K562 (cell line): ENCODE data around the gene MAP4K1. TPM values are rescaled to one million over a fixed set of nuclear protein-coding genes. Genes with fewer than 3 reads are reported as not detected.

Experiments
- BRD4 ChIP-seq: fragments of 200-600 bp; sonication (generic); IDR thresholded peaks from 2 replicates; pipeline ENCODE4 v1.6.1; 2017; ENCODE audit warnings: inconsistent platforms
- EP400 ChIP-seq: fragments of 450-650 bp; IDR thresholded peaks from 2 replicates; pipeline ENCODE4 v1.6.1; 2017; ENCODE audit warnings: antibody characterized with exemption, mild to moderate bottlenecking, moderate library complexity
- ETS2 ChIP-seq: IDR thresholded peaks from 2 replicates; pipeline ENCODE4 v1.6.1; 2016; ENCODE audit warnings: borderline replicate concordance, missing genetic modification characterization, mild to moderate bottlenecking, moderate library complexity, missing compliant biosample characterization; ENCODE audit not compliant: poor library complexity, severe bottlenecking
- FOXK2 ChIP-seq, 2 experiments: fragments of 450-650 bp; IDR thresholded peaks in 1 of 2; conservative IDR thresholded peaks in 1 of 2; 2 replicates each; pipeline ENCODE4 v1.6.1; 2016; ENCODE audit warnings: low read depth in 2 of 2, mild to moderate bottlenecking in 1 of 2
- GATAD2A ChIP-seq: fragments of 450-650 bp; IDR thresholded peaks from 2 replicates; pipeline ENCODE4 v1.6.1; 2017
- HDAC1 ChIP-seq, 2 experiments: fragments of 450-650 bp; IDR thresholded peaks; 2 replicates each; pipeline ENCODE4 v1.6.1; 2016 to 2017; ENCODE audit warnings: inconsistent platforms in 1 of 2, mild to moderate bottlenecking in 1 of 2, moderate library complexity in 1 of 2
- KLF16 ChIP-seq: IDR thresholded peaks from 2 replicates; pipeline ENCODE4 v1.6.1; 2016; ENCODE audit warnings: antibody characterized with exemption
- MAFF ChIP-seq: IDR thresholded peaks from 2 replicates; pipeline ENCODE4 v1.6.1; 2012; ENCODE audit warnings: low read length, improper control_type of control experiment
- MYBL2 ChIP-seq, 2 experiments: fragments of 450-650 bp in 1 of 2; sonication (generic) in 1 of 2; formaldehyde crosslinking in 1 of 2; IDR thresholded peaks; 2 replicates each; pipeline versions ENCODE4 v1.6.1 to v1.8.1; 2017 to 2022; ENCODE audit warnings: borderline replicate concordance in 1 of 2, inconsistent platforms in 1 of 2, low read depth in 1 of 2, mild to moderate bottlenecking in 1 of 2, missing genetic modification reagents in 1 of 2, moderate library complexity in 1 of 2
- NFIX ChIP-seq: fragments of 250-450 bp; sonication (Bioruptor Pico); IDR thresholded peaks from 2 replicates; pipeline ENCODE4 v1.4.0; 2020; ENCODE audit warnings: low read depth, mild to moderate bottlenecking, moderate library complexity
- POLR2H ChIP-seq: IDR thresholded peaks from 2 replicates; pipeline ENCODE4 v1.6.1; 2016; ENCODE audit warnings: missing genetic modification characterization, low read depth, mild to moderate bottlenecking, control low read depth, missing compliant biosample characterization, moderate library complexity
- TAF15 ChIP-seq: fragments of 200-400 bp; formaldehyde crosslinking; IDR thresholded peaks from 2 replicates; pipeline ENCODE4 v1.6.1; 2017; ENCODE audit warnings: mild to moderate bottlenecking, low read depth, low read length, moderate library complexity
- TAF9B ChIP-seq: fragments of 450-650 bp; IDR thresholded peaks from 2 replicates; pipeline ENCODE4 v1.6.1; 2018; ENCODE audit warnings: mild to moderate bottlenecking; ENCODE audit not compliant: partially characterized antibody
- TEAD2 ChIP-seq: fragments of 450-650 bp; IDR thresholded peaks from 2 replicates; pipeline ENCODE4 v1.6.1; 2016; ENCODE audit warnings: missing genetic modification characterization, control low read depth, missing compliant biosample characterization
- ZNF217 ChIP-seq: sonication (generic); formaldehyde crosslinking; IDR thresholded peaks from 2 replicates; pipeline ENCODE4 v1.8.0; 2022; ENCODE audit warnings: mild to moderate bottlenecking, missing genetic modification reagents
- ZNF445 ChIP-seq: fragments of 250-450 bp; sonication (Bioruptor Pico); IDR thresholded peaks from 2 replicates; pipeline ENCODE4 v1.4.0; 2020; ENCODE audit warnings: low read depth, mild to moderate bottlenecking, moderate library complexity
- ZNF592 ChIP-seq: fragments of 450-650 bp; IDR thresholded peaks from 2 replicates; pipeline ENCODE4 v1.6.1; 2017; ENCODE audit warnings: antibody characterized with exemption, mild to moderate bottlenecking
- ZNF76 ChIP-seq: fragments of 250-450 bp; sonication (Bioruptor Pico); IDR thresholded peaks from 2 replicates; pipeline ENCODE4 v1.4.0; 2020; ENCODE audit warnings: mild to moderate bottlenecking, moderate library complexity, borderline replicate concordance
- ZNF780A ChIP-seq: fragments of 250-450 bp; sonication (Bioruptor Pico); IDR thresholded peaks from 2 replicates; pipeline ENCODE4 v1.5.0; 2021; ENCODE audit warnings: mild to moderate bottlenecking
- ZNF785 ChIP-seq: fragments of 250-450 bp; sonication (Bioruptor Pico); IDR thresholded peaks from 2 replicates; pipeline ENCODE4 v1.4.0; 2020; ENCODE audit warnings: mild to moderate bottlenecking
- polyA plus RNA-seq, 8 experiments: library from polyadenylated mRNA; depleted of rRNA in 4 of 8; stranded (reverse) in 5 of 8; unstranded in 3 of 8; fragments of >200 nt; fragmentation: Nextera tagmentation in 2 of 8; fragmentation: Illumina TruSeq in 1 of 8; extraction: Ambion mirVana in 2 of 8; extraction: Trizol in 1 of 8; gene quantifications; 2 replicates each; pipeline versions ENCODE4 v1.2.1 to v1.2.3, GENCODE V29; 2011 to 2014; ENCODE audit warnings: inconsistent platforms in 1 of 8, missing spikeins in 1 of 8
- total RNA-seq, 7 experiments: library from RNA; depleted of rRNA in 6 of 7; stranded (reverse); fragments of >200 nt in 6 of 7; fragmentation: Illumina TruSeq in 2 of 7; extraction: Trizol in 2 of 7; gene quantifications; 2 replicates each; pipeline versions ENCODE4 v1.2.1 to v1.2.3, GENCODE V29; 2011 to 2021; ENCODE audit warnings: low replicate concordance in 1 of 7
- TF ChIP-seq, protein P1 (sequence below): fragments of 450-650 bp; IDR thresholded peaks from 2 replicates; pipeline ENCODE4 v1.6.1; 2014; ENCODE audit warnings: low read depth, mild to moderate bottlenecking, moderate library complexity, borderline replicate concordance

The MAP4K1 gene
- total and polyA plus RNA-seq, 9 of the 15 experiments (the other 6 are each of a cell fraction or from before 2014, with no cell fraction given), result 0.14 to 3.2 (median 0.73) TPM; not detected in 1

GRCh38 chr19:38557205-38557799, 60.5 kb downstream of the MAP4K1 start (continued):
- TF ChIP-seq GATAD2A, result no peak
- no peak for TF ChIP-seq MYBL2 (IDR thresholded peaks at IDR 0.05; ENCODE audit: low read depth)
- TF ChIP-seq MYBL2 (CRISPR knock-in tag; IDR thresholded peaks at IDR 0.05; ENCODE audit: borderline replicate concordance), result no peak
- TF ChIP-seq ZNF785 (CRISPR knock-in tag), result no peak
- TF ChIP-seq KLF16, result peak; percentile 93
- TF ChIP-seq FOXK2 (conservative IDR thresholded peaks at IDR 0.05 in 1 of 2, IDR thresholded peaks at IDR 0.05 in 1 of 2; ENCODE audit: low read depth in 2 of 2), result peak in 1 of 2 experiments; percentile 25; a peak in 1 of 4 replicates
- TF ChIP-seq ZNF76 (CRISPR knock-in tag), result no peak
- no peak for TF ChIP-seq ZNF445 (CRISPR knock-in tag)
- TF ChIP-seq ZNF780A, result no peak
- TF ChIP-seq, protein P1, sequence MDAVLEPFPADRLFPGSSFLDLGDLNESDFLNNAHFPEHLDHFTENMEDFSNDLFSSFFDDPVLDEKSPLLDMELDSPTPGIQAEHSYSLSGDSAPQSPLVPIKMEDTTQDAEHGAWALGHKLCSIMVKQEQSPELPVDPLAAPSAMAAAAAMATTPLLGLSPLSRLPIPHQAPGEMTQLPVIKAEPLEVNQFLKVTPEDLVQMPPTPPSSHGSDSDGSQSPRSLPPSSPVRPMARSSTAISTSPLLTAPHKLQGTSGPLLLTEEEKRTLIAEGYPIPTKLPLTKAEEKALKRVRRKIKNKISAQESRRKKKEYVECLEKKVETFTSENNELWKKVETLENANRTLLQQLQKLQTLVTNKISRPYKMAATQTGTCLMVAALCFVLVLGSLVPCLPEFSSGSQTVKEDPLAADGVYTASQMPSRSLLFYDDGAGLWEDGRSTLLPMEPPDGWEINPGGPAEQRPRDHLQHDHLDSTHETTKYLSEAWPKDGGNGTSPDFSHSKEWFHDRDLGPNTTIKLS, result no peak
- no peak for TF ChIP-seq NFIX
- peak; percentile 16 for TF ChIP-seq TAF9B
- TF ChIP-seq ETS2 (tag), result no peak
- TF ChIP-seq HDAC1 (IDR thresholded peaks at IDR 0.05), result peak in 1 of 2 experiments; percentile 91; a peak in 2 of 4 replicates
- peak; percentile 66 for TF ChIP-seq EP400
- no peak for TF ChIP-seq TEAD2 (tag)
- TF ChIP-seq POLR2H (tag), result no peak
- TF ChIP-seq TAF15, result no peak
- TF ChIP-seq BRD4, result no peak
- TF ChIP-seq MAFF, result peak; percentile 69
- no peak for TF ChIP-seq ZNF217
- TF ChIP-seq ZNF592, result no peak
